ENCODE data around the gene NOLC1.

DNA sequence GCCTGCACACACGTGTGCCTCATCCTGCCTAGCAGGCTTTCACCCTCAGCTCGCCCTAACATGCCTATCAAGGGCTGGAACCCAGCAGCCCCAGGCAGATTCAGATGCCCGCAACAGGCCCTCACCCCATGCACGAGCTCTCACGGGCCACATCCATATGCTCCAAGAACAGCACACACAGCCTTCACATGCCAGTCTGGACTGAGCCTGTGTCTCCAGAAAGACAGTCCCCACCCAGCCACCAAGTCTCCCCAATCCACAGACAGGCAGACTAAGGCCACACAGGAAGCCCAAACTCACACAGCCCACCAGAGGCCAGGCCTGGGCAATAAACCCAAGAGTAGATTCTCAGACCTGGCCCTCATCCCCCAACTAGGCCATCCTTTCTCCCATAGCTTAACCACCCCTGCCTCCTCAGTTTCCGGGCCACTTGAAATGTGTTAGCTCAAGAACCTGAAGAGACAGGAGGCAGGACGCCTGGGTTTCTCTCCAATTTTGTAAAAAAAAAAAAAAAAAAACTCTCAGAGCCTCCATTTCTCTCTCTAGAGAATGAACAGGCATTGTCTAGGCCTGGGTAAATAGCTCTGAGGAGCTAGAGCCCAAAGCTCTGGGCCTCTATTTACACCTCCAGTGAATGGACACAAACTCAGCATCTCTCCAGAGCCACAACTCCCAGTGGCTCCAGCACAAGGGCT is 38.8 kb upstream of the NOLC1 start:
- TF ChIP-seq POLR2A (IDR thresholded peaks at IDR 0.05; ENCODE audit: low read depth, low read length) = no peak
- TF ChIP-seq, protein P1, sequence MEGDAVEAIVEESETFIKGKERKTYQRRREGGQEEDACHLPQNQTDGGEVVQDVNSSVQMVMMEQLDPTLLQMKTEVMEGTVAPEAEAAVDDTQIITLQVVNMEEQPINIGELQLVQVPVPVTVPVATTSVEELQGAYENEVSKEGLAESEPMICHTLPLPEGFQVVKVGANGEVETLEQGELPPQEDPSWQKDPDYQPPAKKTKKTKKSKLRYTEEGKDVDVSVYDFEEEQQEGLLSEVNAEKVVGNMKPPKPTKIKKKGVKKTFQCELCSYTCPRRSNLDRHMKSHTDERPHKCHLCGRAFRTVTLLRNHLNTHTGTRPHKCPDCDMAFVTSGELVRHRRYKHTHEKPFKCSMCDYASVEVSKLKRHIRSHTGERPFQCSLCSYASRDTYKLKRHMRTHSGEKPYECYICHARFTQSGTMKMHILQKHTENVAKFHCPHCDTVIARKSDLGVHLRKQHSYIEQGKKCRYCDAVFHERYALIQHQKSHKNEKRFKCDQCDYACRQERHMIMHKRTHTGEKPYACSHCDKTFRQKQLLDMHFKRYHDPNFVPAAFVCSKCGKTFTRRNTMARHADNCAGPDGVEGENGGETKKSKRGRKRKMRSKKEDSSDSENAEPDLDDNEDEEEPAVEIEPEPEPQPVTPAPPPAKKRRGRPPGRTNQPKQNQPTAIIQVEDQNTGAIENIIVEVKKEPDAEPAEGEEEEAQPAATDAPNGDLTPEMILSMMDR (conservative IDR thresholded peaks at IDR 0.05; ENCODE audit: low read depth, low read length) = no peak
- TF ChIP-seq RFX5 (IDR thresholded peaks at IDR 0.05; ENCODE audit: low read depth, low read length) = no peak
- no peak for TF ChIP-seq SMC3 (IDR thresholded peaks at IDR 0.05; ENCODE audit: low read depth, low read length)
- TF ChIP-seq, protein P2, sequence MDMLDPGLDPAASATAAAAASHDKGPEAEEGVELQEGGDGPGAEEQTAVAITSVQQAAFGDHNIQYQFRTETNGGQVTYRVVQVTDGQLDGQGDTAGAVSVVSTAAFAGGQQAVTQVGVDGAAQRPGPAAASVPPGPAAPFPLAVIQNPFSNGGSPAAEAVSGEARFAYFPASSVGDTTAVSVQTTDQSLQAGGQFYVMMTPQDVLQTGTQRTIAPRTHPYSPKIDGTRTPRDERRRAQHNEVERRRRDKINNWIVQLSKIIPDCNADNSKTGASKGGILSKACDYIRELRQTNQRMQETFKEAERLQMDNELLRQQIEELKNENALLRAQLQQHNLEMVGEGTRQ (IDR thresholded peaks at IDR 0.05; ENCODE audit: low read depth, low read length) = no peak
- no peak for TF ChIP-seq MAZ (IDR thresholded peaks at IDR 0.05; ENCODE audit: borderline replicate concordance, low read depth, low read length)

Data from IMR-90 (cell line).